RWPE2 (cell line): ENCODE measurements around the gene PADI1.

ENCODE experiments used
- ATAC-seq: fragments of 200-7000 bp; cut with Tn5 transposase; 3 replicates; pipeline ENCODE4 v1.9.1; 2021; ENCODE audit warnings: low read depth
- DNase-seq: peaks from one replicate; pipeline ENCODE4 v3.0.0-alpha.2; 2020; ENCODE audit warnings: low spot score
- H3K27ac ChIP-seq: fragments of 450-650 bp; 2 replicates; pipeline ENCODE4 v1.5.1; 2017; ENCODE audit warnings: mild to moderate bottlenecking; ENCODE audit not compliant: poor library complexity, severe bottlenecking
- H3K27me3 ChIP-seq: fragments of 250-450 bp; sonication (Bioruptor Pico); 2 replicates; pipeline ENCODE4 v1.5.1; 2021; ENCODE audit warnings: mild to moderate bottlenecking, moderate library complexity; ENCODE audit not compliant: insufficient read depth, poor library complexity, severe bottlenecking
- H3K36me3 ChIP-seq: fragments of 250-450 bp; sonication (Bioruptor Pico); 2 replicates; pipeline ENCODE4 v1.5.1; 2020; ENCODE audit warnings: low read depth, mild to moderate bottlenecking, moderate library complexity
- H3K4me1 ChIP-seq: fragments of 250-450 bp; sonication (Bioruptor Pico); 2 replicates; pipeline ENCODE4 v1.5.1; 2021; ENCODE audit warnings: mild to moderate bottlenecking, moderate library complexity; ENCODE audit not compliant: insufficient read depth, poor library complexity, severe bottlenecking
- H3K4me3 ChIP-seq: fragments of 250-450 bp; sonication (Bioruptor Pico); 2 replicates; pipeline ENCODE4 v1.5.1; 2021; ENCODE audit warnings: mild to moderate bottlenecking, moderate library complexity; ENCODE audit not compliant: severe bottlenecking
- H3K9me3 ChIP-seq: fragments of 250-450 bp; sonication (Bioruptor Pico); 2 replicates; pipeline ENCODE4 v1.5.1; 2021; ENCODE audit warnings: mild to moderate bottlenecking, moderate library complexity; ENCODE audit not compliant: severe bottlenecking
- TF ChIP-seq, protein P1 (sequence below): fragments of 450-650 bp; IDR thresholded peaks from one replicate; pipeline ENCODE4 v1.5.1; 2017; ENCODE audit warnings: mild to moderate bottlenecking, moderate library complexity; ENCODE audit not compliant: poor library complexity, severe bottlenecking

Gene PADI1

DNA sequence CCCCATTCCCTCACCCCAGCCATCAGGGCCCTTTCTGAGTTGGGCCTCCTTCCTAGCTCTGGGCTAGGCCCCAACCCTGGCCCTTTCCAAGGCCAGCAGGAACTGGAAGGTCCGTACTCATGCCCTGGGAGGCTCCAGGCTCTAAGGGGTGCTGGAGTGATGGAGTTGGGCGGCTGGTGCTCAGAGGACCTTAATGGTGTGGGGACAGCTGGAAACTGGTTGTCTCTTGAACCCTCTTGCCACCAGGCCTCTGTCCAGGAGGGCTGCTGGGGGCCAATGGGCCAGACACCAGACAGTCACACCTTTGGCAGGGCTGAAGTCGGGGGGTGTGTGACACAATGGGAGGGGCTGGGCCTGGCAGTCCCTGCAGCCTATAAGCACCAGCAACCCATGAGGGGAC lies 9.2 kb upstream of the PADI1 start:
- H3K4me1 ChIP-seq: peaks cover 29% of the 10 kb centered on the region
- no peak for ATAC-seq
- peak overlapping the region; percentile 97 for H3K27ac ChIP-seq

DNA sequence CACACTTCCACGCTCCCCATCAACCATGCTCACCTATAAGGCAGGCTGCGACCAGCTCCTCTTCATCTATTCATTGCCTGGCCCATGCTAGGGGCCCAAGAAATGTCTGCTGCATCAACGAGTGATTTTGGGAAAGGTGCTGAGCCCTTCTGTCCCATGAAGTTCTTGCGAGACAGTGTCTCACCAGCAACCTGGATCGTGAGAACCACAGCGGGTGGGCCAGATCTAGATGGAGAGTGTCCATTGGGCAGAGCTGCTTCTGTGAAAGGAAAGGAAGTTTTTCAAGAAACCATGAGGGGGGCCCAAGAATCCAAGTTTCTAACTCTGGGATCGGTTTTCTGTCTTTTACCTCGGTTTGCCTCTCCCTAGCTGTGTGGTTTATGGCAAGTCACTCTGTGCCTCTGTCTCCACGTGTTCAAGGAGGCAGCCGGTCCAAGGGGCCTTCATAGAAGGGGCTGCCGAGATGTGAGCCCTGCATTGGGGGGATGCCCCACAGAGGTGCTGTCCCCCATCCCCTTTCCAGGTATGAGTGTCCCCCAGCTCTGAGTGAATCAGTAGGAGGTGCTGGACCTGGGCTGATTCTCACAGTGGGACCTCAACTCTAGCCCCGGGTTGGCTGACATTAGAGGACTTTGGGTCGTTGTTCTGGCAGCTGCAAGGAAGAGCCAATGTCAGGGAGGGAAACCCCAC lies 8.3 kb upstream of the PADI1 start:
- ATAC-seq (no peak), DNase-seq (no peak)
- Histone ChIP-seq H3K27ac (no peak overlapping the region), H3K27me3 (no peaks in the 10 kb centered on the region), H3K36me3 (no peaks in the 10 kb centered on the region), H3K4me3 (no peak overlapping the region), H3K4me1 (peaks cover 20% of the 10 kb centered on the region), H3K9me3 (no peaks in the 10 kb centered on the region)
- TF ChIP-seq, protein P1, sequence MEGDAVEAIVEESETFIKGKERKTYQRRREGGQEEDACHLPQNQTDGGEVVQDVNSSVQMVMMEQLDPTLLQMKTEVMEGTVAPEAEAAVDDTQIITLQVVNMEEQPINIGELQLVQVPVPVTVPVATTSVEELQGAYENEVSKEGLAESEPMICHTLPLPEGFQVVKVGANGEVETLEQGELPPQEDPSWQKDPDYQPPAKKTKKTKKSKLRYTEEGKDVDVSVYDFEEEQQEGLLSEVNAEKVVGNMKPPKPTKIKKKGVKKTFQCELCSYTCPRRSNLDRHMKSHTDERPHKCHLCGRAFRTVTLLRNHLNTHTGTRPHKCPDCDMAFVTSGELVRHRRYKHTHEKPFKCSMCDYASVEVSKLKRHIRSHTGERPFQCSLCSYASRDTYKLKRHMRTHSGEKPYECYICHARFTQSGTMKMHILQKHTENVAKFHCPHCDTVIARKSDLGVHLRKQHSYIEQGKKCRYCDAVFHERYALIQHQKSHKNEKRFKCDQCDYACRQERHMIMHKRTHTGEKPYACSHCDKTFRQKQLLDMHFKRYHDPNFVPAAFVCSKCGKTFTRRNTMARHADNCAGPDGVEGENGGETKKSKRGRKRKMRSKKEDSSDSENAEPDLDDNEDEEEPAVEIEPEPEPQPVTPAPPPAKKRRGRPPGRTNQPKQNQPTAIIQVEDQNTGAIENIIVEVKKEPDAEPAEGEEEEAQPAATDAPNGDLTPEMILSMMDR: no peak

More for the DNA sequence above, 9.2 kb upstream of the PADI1 start:
- Histone ChIP-seq H3K9me3 (no peaks in the 10 kb centered on the region), H3K27me3 (no peaks in the 10 kb centered on the region), H3K4me3 (no peak overlapping the region), H3K36me3 (no peaks in the 10 kb centered on the region)
- TF ChIP-seq, protein P1: no peak
- DNase-seq: no peak

DNA sequence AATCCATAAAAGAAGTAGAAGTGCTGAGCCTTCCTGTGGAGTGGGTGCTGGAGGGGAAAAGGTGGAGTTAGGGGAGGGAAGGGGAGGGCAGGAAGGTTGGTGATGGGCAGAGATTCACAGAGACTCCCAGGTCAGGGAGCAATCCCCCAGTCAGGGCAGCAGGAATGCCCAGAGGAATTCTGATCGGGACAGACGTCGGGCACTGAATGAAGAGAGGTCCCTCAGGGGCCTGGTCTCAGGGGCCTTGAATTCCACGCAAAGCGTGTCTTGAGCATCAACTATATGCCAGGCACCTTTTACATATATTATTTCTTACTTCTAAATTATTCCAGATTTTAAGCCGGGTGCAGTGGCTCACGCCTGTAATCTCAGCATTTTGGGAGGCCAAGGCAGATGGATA lies 7.2 kb upstream of the PADI1 start:
- H3K27ac ChIP-seq: no peak overlapping the region
- TF ChIP-seq, protein P1: no peak
- no peaks in the 10 kb centered on the region for H3K27me3 ChIP-seq
- ATAC-seq (no peak), DNase-seq (no peak)
- no peak overlapping the region for H3K4me3 ChIP-seq
- peaks cover 10% of the 10 kb centered on the region for H3K4me1 ChIP-seq
- no peaks in the 10 kb centered on the region for H3K9me3 ChIP-seq
- H3K36me3 ChIP-seq: no peaks in the 10 kb centered on the region

DNA sequence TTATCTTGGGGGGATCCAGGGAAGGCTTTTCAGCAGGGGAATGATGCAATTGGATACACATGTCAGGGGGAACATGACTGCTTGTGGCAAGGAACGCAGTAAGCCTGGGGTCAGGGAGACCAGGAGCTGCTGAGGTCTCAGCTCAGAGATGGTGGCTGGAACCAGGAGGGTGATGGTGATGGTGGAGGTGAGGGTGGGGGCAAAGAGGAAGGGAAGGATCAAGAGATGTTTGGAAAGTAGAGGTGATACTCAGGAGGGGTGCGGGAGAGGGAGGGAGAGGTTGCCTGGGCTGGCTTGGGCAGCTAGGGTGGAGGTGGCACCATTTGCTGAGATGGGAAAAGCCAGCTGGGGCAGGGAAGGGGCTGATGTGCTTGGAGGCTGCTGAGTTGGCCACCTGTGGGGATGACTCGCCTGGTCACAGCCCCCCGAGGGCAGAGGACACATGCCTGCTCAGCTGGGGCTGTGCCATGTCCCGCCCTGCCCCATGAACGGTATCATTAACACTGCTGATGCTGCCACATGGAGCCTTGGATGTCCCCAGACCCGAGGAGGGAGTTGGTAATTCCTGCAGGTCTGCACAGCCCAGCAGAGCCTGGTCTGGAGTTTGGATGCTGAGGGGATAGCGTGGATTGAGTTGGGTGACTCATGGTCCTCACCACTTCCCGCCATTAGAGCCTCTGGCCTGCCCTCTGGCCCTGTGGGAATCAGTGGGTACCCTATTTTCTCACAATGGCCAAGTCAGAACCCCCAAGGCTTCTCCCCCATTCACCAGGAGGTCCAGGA lies 6.3 kb upstream of the PADI1 start:
- peak; percentile 49 for DNase-seq
- Histone ChIP-seq H3K27me3 (no peaks in the 10 kb centered on the region), H3K36me3 (no peaks in the 10 kb centered on the region), H3K9me3 (no peaks in the 10 kb centered on the region), H3K27ac (no peak overlapping the region), H3K4me3 (no peak overlapping the region), H3K4me1 (peaks cover 6% of the 10 kb centered on the region)
- ATAC-seq: no peak
- TF ChIP-seq, protein P1: no peak
